GM21381 (cell line): ENCODE results near the gene TMEM88.

Experiments used
- ATAC-seq: cut with Tn5 transposase; IDR thresholded peaks from one replicate; pipeline ENCODE4 v1.9.1; 2021; ENCODE audit warnings: mild to moderate bottlenecking, moderate library complexity; ENCODE audit not compliant: unreplicated experiment

The TMEM88 gene

DNA sequence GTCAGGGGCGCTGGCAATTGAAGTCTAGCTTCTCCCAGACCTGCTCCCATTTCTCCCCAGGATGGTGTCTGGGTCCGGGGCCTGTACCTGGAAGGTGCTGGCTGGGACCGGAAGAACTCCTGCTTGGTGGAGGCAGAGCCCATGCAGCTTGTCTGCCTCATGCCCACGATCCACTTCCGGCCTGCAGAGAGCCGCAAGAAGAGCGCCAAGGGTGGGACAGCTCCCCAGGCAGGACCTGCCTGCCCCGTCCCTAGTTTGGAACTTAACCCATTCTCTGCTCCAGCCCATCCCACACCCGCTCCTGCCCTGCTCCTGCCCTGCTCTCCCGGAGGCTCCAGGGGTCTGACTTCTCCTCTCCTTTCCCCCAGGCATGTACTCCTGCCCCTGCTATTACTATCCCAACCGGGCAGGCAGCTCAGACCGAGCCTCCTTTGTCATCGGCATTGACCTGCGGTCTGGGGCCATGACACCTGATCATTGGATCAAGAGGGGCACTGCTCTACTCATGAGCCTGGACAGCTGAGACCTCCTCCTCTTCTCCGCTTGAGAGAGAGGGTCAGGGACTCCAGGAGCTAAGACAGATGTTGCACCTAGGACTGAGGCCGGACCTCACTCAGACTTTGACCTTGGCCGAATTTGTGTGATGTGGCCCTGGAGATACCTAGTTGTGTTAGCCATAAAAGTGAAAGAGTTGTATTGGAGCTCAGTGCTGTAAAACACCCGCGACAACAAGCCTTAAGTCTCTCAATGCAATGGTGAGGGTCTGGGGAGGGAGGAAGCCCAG, 21.7 kb upstream of the TMEM88 start:
- no peak for ATAC-seq

DNA sequence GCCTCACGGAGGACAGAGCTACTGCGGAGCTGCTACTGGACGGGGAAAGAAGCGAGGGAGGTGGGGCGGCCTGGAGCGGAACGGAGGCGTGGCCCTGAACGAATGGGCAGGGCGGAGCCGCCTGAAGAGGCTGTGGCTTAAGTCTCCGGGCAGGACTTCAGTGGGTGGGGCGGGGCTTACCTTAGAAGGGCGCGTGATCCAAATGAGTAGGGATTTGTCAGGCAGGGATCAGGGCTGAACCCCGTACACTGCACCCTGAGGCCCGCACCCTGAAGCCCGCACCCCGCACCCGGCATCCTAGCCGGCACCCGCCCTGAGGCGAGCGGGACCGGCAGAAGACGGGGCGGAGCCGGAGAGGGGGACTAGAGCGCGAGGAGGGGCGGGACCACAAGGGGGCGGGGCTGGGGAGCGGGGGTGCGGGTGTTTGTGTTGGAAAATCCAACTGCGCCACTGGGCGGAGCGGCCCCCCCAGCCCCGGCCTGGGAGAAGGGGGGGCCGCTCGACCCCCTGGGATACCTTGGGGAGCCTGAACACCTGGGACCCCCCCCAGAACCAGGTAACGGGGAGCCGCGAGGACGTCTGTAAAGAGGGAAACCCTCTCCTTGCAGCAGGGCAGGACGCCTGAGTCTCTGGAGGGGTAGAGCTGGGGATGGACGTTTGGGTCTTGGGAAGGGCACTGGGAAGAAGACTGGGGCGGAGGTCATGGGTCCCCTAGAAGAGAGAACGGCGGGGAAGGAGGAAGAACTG, 20.9 kb upstream of the TMEM88 start, which contains the start of gene KDM6B:
Gene KDM6B (plus strand): TSS at position 423 of the 747 bp plus-strand sequence. CDS start 11,338 bp downstream, outside the sequence.
- peak; percentile 40 for ATAC-seq

DNA sequence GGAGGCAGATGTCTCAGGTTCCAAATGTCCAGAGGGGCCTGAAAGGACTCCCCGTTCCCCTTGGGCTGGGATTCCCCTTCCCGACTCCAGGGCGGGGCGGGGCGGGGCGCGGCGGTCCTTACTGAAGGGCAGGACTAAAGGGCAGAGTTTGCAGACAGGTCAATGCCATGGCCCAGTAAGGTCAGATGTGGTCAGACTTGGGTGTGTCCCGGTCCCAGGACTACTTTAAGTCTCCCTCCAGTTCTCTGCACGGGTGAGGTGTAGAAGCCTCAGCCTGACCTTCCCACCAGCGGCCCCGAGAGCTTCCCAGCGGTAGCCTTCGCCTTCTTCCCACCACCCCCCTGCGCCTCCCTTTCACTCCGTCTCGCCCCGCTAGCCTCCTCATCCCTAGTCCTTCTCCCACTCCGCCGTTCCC, 20.3 kb upstream of the TMEM88 start:
- no peak for ATAC-seq

DNA sequence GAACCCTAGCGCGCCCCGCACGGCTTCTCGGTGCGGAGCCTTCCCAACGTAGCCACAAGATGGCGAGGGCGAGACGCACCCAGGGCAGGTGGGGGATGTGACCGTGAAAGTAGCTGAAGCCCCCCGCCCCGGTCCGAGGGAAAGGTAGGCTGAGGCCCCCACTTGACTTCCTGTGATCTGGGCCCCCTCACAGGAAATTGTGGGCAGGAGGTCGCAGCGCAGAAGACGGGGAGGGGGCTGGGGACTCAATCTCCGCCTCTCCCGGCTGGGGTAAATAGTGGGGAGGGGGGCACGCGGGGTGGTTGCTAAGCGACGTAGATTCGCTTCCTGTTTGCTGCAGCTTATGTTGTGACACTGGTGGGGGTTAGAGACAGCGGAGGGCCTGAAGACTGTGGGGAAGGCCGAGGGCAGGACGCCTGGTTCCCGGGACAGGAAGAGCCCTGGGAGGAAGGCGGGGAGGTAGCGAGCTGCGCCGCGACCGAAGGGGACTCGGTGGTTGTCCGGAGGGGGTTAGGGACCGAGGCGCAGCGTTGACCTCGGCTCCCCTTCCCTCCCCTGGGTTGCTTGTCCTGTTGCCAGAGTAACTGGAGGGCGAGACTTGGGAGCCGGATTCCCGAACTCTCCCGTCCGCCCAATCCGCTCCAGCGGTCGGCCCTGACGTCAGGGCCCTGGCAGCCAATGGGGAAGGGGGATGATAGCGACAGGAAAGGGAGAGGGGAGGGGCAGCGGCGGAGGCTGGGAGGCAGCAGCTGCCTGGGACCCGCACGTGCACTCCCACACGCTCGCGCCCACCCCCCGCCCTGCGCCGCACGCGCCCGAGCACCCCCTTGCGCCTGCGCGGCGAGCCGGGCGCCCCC, 19.7 kb upstream of the TMEM88 start:
- peak; percentile 48 for ATAC-seq

DNA sequence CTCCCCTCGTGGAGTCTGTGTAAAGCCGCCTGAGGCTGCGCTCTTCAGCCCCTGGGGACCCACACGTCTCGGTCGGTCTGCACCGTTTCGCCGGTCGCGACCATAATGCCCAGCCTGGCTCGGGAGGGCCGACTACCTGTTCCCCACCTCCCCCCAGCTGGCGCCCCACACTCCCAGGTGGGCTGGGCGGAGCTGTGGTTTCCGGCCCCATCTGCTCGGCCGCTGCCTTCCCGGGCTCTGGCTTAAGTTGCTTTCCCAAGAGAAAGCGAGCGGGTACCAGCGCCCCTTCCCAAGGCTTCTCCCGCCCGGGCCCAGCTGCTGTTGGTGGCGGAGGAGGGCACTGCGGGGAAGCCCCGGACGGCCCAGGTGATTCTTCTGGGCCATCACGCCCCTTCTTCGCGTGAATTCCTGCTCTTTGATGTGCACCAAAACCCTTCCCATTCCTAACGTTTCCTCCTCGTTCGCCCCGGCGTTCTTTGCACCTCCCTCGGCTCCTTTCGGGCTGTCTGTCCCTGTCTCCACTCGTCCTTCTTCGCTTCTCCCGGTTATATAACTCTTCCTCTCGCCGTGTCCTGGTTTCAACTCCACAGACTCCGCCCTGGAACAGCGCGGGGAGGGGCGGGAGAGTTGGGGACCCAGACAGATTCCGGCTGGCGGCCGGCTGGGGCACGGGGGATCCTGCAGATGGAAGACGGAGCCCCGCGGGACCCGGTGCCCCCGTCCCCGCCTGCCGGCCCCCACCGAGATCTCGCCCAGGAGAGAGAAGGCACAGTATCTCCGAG, 18.9 kb upstream of the TMEM88 start:
- ATAC-seq: peak; percentile 31

DNA sequence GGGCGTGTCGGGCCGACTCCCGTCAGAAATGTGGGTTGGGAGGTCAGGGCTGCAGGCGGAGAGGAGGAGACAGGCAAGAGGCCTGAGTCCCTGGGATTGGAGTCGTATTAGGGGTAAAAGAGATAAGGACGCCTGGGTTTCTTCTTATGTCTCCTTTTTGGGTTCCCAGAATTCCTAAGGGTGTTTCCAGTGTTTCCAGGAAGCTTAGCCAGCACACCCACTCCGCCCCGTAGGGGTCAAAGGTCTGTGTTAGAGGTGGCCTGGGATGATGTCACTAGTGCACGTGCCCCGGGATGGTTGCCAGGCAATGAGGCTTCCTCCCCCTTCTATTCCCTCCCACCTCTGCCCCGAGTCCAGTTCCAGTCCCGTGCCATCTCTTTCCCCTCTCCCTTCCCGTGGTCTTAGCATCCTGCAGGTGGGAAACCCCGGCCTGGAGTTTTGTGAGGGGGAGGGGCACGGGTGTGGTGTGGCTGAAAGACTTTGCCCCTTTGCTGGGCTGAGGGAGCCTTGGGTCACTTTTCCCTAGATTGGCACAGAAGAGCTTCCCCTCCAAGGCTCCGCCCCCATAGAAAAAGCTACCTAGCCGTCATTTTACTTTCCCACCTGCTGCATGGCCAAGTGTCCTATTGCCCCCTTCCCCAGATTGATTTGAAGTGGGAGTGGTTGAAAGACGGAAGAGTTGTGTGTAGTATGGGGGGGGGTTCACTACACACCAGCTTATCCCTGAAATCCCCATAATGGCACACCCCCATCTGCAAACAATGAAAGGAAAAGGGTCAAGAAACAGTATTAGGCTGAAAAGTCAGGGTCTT, 18.1 kb upstream of the TMEM88 start:
- ATAC-seq: no peak

DNA sequence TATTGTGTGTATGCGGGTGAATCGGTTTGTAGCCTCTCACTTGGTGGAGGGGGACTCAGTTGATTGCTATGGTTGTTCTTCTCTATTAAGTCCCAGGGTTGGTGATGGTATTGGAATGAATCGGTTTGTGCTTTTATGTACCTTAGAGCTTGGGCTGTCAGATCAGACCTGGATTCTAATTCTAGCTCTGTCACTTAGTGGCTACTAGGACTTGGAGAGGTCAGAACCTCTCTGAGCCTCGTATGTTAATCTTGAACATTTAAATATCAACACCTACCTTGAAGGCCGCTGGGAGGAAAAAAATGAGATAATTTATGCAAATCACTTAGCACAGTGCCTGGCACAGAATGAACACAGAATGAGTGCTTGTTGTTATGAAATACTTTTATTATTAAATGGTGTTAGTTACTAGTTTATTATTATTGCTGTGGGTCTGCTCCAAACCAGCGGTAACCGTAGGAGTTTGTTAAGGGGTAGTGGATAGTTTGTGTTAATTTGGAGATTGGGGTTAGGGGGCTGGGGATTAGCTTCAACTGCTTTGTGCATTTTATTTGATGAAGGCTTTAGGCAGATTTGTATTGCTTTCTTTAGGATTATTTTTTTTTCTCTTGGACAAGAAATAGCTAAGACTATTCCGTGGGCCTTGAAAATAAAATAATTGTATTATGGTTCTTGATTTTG, 17.3 kb upstream of the TMEM88 start:
- no peak for ATAC-seq

DNA sequence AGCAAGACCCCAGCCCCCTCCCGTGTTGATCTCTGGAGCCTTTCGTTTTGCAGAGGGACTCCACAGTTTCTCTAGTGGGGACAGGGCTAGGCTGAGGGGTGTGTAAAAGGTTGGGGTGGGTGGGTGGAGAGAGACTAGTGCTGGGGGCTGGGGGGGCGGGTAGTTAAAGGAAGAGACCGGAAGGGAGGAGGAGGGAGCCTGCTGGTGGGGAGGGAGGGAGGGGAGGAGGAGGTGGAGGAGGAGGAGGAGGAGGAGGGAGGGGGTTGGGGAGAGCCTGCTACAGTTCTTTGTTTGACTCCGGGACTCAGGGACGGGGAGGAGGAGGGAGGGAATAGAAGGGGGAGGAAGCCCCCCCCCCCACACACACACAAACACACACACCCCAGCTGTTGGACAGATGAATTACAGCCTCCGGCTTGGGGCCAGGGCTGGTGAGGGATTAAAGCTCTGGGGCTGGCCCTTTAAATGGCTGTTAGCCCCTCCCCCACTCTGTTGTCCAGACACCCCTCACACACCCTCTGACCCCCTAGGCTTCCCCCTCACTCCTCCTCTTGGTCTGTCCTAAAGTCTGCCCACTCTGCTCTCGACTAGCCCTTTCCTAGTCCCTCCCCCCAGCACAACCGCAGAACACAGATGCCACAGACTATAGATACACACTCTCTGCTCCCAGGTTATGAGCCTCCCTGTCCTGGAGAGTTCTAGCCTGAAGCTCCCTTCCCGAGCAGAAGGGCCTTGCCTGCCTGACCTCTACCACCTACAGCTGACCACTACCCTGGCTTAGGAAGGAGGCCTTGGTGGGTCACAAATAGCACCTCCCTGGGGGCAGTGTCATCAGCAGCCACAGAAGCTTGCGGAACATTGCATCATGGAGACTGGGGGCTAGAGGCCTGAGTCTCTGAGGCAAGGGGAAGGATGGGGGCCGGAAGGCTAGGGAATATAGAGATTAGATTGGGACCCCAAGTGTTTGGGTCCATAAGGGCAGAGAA, 16.5 kb upstream of the TMEM88 start:
- ATAC-seq: no peak

DNA sequence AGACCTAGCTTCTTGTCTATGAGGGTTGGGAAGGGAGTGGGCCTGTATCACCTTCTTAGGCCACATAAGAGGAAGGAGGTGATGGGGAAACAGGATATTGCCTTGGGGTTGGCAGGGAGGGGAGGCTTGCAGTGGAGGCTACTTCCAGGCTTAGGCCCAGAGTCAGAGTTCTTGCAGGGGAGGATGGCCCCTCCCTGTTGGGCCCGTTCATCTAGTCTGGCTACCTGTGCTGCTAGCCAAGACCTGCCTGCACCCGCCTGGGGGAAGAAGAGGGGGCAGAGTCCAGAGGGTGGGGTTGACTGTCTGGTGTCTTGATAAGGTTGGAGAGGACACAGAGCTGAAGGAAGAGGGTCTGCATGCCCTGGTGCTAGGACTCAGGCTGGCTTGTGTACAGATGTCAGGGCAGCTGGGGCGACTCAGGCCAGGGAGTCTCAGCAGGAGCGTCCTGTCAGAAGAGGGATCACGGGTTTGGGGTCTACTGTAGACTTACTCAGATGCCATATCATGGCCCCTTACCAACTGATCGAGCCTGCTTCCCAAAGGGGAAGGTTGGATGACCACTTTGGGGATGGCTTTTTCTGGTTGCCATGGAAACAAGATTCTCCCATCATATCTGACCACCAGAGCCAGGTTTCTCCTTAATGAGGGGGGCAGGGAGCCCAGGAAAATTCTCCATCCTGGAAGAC, 15.5 kb upstream of the TMEM88 start:
- no peak for ATAC-seq

DNA sequence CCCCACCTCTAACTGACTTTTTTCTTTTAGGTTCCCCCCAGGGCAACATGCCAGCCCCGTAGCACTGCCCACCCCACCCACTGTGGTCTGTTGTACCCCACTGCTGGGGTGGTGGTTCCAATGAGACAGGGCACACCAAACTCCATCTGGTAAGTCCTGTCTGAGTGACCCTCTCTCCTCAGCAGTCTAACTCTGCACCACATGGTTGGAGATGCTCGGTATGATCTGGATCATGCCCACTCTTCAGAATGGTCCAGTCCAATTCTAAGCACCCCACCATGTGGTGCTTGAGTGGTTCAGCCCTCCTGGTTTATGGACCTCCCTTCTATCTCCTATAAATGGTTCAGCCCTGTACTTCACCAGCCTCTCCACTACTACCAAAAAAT, 15.0 kb upstream of the TMEM88 start:
- no peak for ATAC-seq

DNA sequence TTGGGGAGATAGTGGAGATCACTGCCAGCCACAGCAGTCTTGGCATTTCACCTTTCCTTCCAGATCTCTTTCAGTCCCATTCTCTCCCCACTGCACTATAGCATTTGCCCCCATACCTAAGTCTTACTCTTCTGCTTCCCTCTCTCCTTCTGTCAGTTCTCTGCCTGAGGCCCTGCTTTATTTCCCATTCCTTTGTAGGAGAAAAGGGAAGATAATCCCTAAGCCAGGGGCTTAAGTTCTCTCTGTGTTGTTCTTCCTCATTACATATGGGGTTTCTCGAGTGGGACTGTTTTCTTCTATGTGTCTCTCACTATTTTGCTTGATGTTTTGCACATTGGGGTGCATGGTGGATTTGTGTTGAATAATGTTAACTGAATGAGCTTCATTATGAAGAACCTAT, 14.4 kb upstream of the TMEM88 start:
- ATAC-seq: no peak

DNA sequence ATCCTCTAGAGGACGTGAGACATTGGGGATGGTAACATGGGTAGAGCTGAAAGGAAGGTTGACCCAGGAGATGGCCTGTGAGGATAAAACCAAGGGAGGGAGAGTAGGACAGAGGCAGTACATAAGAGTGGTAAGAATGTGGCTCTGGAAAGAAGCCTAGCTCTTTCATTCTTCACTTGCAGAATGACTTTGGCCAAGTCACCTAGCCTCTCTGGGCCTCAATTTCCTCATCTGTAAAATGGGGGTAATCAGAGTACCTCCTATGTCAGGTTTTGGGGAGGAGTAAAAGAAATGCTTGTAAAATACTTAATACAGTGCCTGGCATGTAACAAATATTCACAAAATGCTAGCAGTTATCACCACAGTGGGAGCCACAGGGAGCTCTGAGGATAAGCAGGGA, 14.0 kb upstream of the TMEM88 start:
- ATAC-seq: no peak

DNA sequence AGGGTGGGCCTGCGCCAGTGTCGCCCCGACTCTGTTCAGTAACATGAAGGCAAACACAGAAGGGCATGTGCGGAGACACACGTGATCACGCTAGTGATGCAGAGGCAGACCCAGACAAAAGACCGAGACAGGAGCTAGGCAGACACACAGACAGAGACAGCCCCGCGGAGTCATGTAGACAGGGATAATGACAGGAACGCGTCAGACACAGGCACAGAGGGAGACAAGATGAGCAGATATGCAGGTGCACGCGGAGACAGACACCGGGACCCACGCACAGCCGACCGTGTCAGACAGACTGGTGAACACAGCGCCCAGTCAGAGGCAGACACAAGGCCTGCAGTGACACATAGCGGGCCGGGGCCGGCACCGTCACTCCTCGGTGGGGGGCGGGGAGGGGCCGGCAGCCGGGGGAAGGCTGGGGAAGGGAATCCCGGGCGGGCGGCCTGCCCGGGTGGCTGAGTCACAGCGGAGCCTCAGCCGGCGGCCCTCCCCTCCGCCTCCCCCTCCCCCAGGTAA, 13.4 kb upstream of the TMEM88 start:
- ATAC-seq: no peak

DNA sequence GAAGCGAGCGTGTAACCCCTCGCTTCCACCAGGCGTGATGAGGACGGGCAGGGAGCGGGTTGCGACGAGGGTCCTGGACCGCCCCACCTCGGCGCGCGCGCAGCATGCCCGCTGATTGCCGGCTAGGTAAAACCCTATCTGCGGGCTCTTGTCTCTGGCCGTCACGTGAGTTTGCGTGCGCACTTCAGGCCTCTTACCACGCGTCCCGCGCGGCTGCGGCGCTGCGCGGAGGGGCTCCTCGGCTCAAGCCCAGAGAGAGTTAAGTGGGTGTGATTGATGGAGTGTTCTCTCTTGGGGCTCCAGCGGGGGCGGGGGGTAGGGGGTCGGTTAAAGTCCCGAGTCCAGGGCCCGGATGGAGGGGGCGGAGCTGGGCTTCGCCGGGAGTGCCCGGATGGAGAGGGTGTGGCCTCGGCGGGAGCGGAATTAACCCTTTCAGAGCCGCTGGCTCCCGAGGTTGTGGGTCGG, 12.9 kb upstream of the TMEM88 start:
- ATAC-seq: no peak

DNA sequence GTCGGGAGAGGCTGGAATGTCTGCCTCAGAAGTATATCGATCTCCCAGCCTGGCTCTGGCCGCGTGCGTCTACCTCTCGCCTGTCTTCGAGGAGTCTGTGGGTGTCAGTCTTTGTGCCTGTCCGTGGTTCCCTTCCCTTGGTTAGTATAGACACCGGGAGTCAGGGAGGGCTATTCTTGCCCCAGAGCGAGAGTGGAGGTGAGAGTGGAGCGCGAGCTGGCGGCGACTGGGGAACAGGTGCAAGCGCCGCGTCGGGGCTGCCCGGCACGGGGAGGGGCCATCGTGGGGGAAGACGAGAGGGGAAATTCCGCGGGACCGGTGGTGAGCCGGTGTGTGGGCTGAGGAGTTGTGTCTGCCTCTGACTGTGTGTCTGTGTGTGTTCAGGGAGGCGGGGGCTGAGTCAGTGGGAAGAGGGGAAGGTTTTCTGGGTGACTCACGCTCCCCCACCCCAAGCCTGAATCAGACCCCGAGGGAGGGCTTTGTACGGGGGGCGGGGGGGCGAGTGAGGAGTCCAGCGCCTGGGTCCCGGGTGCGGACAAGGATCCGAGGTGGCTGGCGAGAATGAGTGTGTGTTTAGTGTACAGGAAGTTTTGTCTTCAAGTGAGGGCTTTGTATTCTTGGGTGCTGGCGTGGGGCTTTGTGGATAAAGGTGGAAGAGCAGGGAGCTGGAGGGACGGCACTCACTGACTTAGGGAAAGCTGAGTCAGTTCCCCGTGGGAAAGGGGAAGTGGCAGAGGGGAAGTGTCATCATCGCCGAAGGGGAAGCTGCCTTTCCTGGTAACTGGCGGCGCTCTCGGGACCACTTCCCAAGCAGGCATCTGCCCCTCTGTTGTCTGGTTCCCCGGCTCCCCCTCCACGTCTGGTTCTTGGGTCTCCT, 12.2 kb upstream of the TMEM88 start:
- no peak for ATAC-seq

DNA sequence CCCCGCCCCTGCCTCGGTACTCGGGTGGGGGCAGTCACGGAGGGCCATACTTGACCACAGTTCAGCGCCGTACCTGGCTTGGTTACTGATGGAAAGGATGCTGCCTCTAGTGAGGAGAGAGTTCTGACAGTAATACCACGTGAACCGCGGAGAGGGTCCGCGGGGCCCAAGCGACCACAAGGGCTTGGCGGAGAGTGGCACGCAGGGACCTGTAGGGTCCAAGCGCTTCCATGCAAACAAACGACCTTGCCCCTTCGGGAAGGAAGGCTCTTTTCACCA, 11.7 kb upstream of the TMEM88 start:
- ATAC-seq: no peak
